ENCODE data around the gene TM6SF1. TPM values are rescaled to one million over a fixed set of nuclear protein-coding genes. Genes with fewer than 3 reads are reported as not detected.
A peak's percentile ranks its signal among the peaks of the same experiment; 100 is the strongest.

TM6SF1 gene
- total RNA-seq, 1 donor from 2014 or later, result not detected

- peaks cover 27% of the 10 kb centered on the region for H3K4me1 ChIP-seq
- H3K9ac ChIP-seq, result no peak overlapping the region
- peaks cover 52% of the 10 kb centered on the region for H4K20me1 ChIP-seq (ENCODE audit: low read depth)
- DNase-seq (ENCODE audit: low spot score), result no peak
- H2AFZ ChIP-seq (replicated peaks), result no peak overlapping the region
- H3K36me3 ChIP-seq, result no peaks in the 10 kb centered on the region
- Mint-ChIP-seq H3K4me3 (peak overlapping the region; percentile 92), H3K4me1 (peaks cover 23% of the 10 kb centered on the region), H3K9me3 (no peaks in the 10 kb centered on the region), H3K27me3 (ENCODE audit: insufficient read depth, low read depth) (no peaks in the 10 kb centered on the region), H3K27ac (no peak overlapping the region), H3K36me3 (peaks cover 6% of the 10 kb centered on the region)
- H3K4me3 ChIP-seq, result peak overlapping the region; percentile 95
- H3K79me2 ChIP-seq (ENCODE audit: low read depth), result peaks cover 62% of the 10 kb centered on the region
- no peak overlapping the region for H3K27ac ChIP-seq
- no peaks in the 10 kb centered on the region for H3K9me3 ChIP-seq (ENCODE audit: low read depth)
- H3K4me2 ChIP-seq, result peak overlapping the region; percentile 91
- TF ChIP-seq EZH2phosphoT487 (IDR thresholded peaks at IDR 0.05) (no peak), EZH2 (IDR thresholded peaks at IDR 0.05) (no peak), CTCF (IDR thresholded peaks at IDR 0.05) (no peak)
- H3F3A ChIP-seq (ENCODE audit: low read depth), result peaks cover 23% of the 10 kb centered on the region
- H3K27me3 ChIP-seq, result no peaks in the 10 kb centered on the region
Observed at GRCh38 chr15:83065431-83065830, 42.0 kb upstream of the TM6SF1 start.

GRCh38 chr15:83066034-83066733 lies 41.3 kb upstream of the TM6SF1 start:
- Histone ChIP-seq H4K20me1 (ENCODE audit: low read depth) (peaks cover 52% of the 10 kb centered on the region), H3K79me2 (ENCODE audit: low read depth) (peaks cover 55% of the 10 kb centered on the region)
- H3K4me3 Mint-ChIP-seq, result peak overlapping the region; percentile 92

GRCh38 chr15:83066734-83067637 lies 40.5 kb upstream of the TM6SF1 start, which contains the start of gene BTBD1:
Gene BTBD1, minus strand, starts transcription at chr15:83067252. Its CDS starts 101 bp downstream, at chr15:83067151.
- Mint-ChIP-seq H3K4me1 (peaks cover 23% of the 10 kb centered on the region), H3K27ac (peak within 1 kb of the TSS; percentile 64), H3K4me3 (peak within 1 kb of the TSS; percentile 92), H3K36me3 (peaks cover 6% of the 10 kb centered on the region), H3K9me3 (no peaks in the 10 kb centered on the region), H3K27me3 (ENCODE audit: insufficient read depth, low read depth) (no peaks in the 10 kb centered on the region)
- Histone ChIP-seq H3K9ac (peak within 1 kb of the TSS; percentile 34), H3K79me2 (ENCODE audit: low read depth) (peaks cover 47% of the 10 kb centered on the region), H3F3A (ENCODE audit: low read depth) (peaks cover 23% of the 10 kb centered on the region), H3K27ac (peak within 1 kb of the TSS; percentile 71), H3K9me3 (ENCODE audit: low read depth) (no peaks in the 10 kb centered on the region), H3K4me2 (peak within 1 kb of the TSS; percentile 91), H3K36me3 (no peaks in the 10 kb centered on the region), H4K20me1 (ENCODE audit: low read depth) (peaks cover 45% of the 10 kb centered on the region), H3K4me3 (peak within 1 kb of the TSS; percentile 95), H2AFZ (replicated peaks) (peak within 1 kb of the TSS; percentile 89), H3K4me1 (peaks cover 27% of the 10 kb centered on the region), H3K27me3 (no peaks in the 10 kb centered on the region)
- peak; percentile 86 for DNase-seq (ENCODE audit: low spot score)
- TF ChIP-seq EZH2 (IDR thresholded peaks at IDR 0.05), result peak; percentile 45
- peak; percentile 17 for TF ChIP-seq CTCF (IDR thresholded peaks at IDR 0.05)
- peak; percentile 59 for TF ChIP-seq EZH2phosphoT487 (IDR thresholded peaks at IDR 0.05)

More at GRCh38 chr15:83066034-83066733, 41.3 kb upstream of the TM6SF1 start:
- Histone ChIP-seq H2AFZ (replicated peaks) (peak overlapping the region; percentile 89), H3K9me3 (ENCODE audit: low read depth) (no peaks in the 10 kb centered on the region), H3K27ac (peak overlapping the region; percentile 71), H3K9ac (peak overlapping the region; percentile 34), H3K27me3 (no peaks in the 10 kb centered on the region), H3F3A (ENCODE audit: low read depth) (peaks cover 23% of the 10 kb centered on the region), H3K36me3 (no peaks in the 10 kb centered on the region), H3K4me2 (peak overlapping the region; percentile 91), H3K4me3 (peak overlapping the region; percentile 95), H3K4me1 (peaks cover 27% of the 10 kb centered on the region)
- Mint-ChIP-seq H3K27ac (peak overlapping the region; percentile 64), H3K9me3 (no peaks in the 10 kb centered on the region), H3K36me3 (peaks cover 6% of the 10 kb centered on the region), H3K4me1 (peaks cover 23% of the 10 kb centered on the region), H3K27me3 (ENCODE audit: insufficient read depth, low read depth) (no peaks in the 10 kb centered on the region)
- DNase-seq (ENCODE audit: low spot score), result peak; percentile 57
- TF ChIP-seq CTCF (IDR thresholded peaks at IDR 0.05) (no peak), EZH2 (IDR thresholded peaks at IDR 0.05) (no peak), EZH2phosphoT487 (IDR thresholded peaks at IDR 0.05) (no peak)
